Hepatocyte (in vitro differentiated cells): ENCODE data around the gene CUX1. TPM values are rescaled to one million over a fixed set of nuclear protein-coding genes. Genes with fewer than 3 reads are reported as not detected.
A peak's percentile ranks its signal among the peaks of the same experiment; 100 is the strongest.
"Not testable (repeated sequence)": the region's sequence is repeated elsewhere in the genome, so short reads cannot be mapped to it uniquely, and the experiment has no call there.

Source experiments
- DNase-seq: peaks from one replicate; pipeline ENCODE4 v3.0.0-alpha.2; 2016; ENCODE audit warnings: low spot score
- H2AFZ ChIP-seq: fragments of 200-600 bp; sonication (generic); 2 replicates; pipeline ENCODE4 v1.6.0; 2016; ENCODE audit warnings: antibody characterized with exemption, mild to moderate bottlenecking
- H3K27ac ChIP-seq: fragments of 200-600 bp; sonication (generic); 2 replicates; pipeline ENCODE4 v1.5.1; 2016; ENCODE audit warnings: mild to moderate bottlenecking
- H3K27me3 ChIP-seq: fragments of 200-600 bp; sonication (generic); 2 replicates; pipeline ENCODE4 v1.6.1; 2016
- H3K36me3 ChIP-seq: fragments of 200-600 bp; sonication (generic); replicated peaks from 2 replicates; pipeline ENCODE4 v1.5.1; 2016; ENCODE audit warnings: low read depth; ENCODE audit not compliant: insufficient read depth
- H3K4me1 ChIP-seq: fragments of 200-600 bp; sonication (generic); 2 replicates; pipeline ENCODE4 v1.5.1; 2016; ENCODE audit warnings: mild to moderate bottlenecking, moderate library complexity; ENCODE audit not compliant: insufficient read depth
- H3K4me2 ChIP-seq: fragments of 200-600 bp; sonication (generic); 2 replicates; pipeline ENCODE4 v1.6.0; 2016
- H3K4me3 ChIP-seq: fragments of 200-600 bp; sonication (generic); 2 replicates; pipeline ENCODE4 v1.5.1; 2016; ENCODE audit warnings: mild to moderate bottlenecking
- H3K79me2 ChIP-seq: fragments of 200-600 bp; sonication (generic); 2 replicates; pipeline ENCODE4 v1.6.0; 2017; ENCODE audit warnings: mild to moderate bottlenecking
- H3K9me2 ChIP-seq: fragments of 200-600 bp; sonication (generic); replicated peaks from 2 replicates; pipeline ENCODE4 v1.6.0; 2017; ENCODE audit warnings: mild to moderate bottlenecking; ENCODE audit not compliant: insufficient read depth
- H3K9me3 ChIP-seq: fragments of 200-600 bp; sonication (generic); 2 replicates; pipeline ENCODE4 v1.5.1; 2016; ENCODE audit warnings: low read depth, mild to moderate bottlenecking
- H4K20me1 ChIP-seq: fragments of 200-600 bp; sonication (generic); 2 replicates; pipeline ENCODE4 v1.6.0; 2016; ENCODE audit warnings: mild to moderate bottlenecking; ENCODE audit not compliant: insufficient read depth, poor library complexity, severe bottlenecking
- CTCF ChIP-seq: fragments of 200-600 bp; sonication (generic); IDR thresholded peaks from 2 replicates; pipeline ENCODE4 v1.5.1; 2016; ENCODE audit warnings: antibody characterized with exemption, mild to moderate bottlenecking; ENCODE audit not compliant: poor library complexity
- EZH2 ChIP-seq: fragments of 200-600 bp; sonication (generic); IDR thresholded peaks from 2 replicates; pipeline ENCODE4 v1.6.1; 2016; ENCODE audit warnings: antibody characterized with exemption, mild to moderate bottlenecking, borderline replicate concordance
- EZH2phosphoT487 ChIP-seq: fragments of 200-600 bp; sonication (generic); IDR thresholded peaks from one replicate; pipeline ENCODE4 v1.6.1; 2018; ENCODE audit warnings: antibody characterized with exemption, mild to moderate bottlenecking, low read depth, moderate library complexity; ENCODE audit not compliant: unreplicated experiment, severe bottlenecking
- WGBS: methylation state at CpG from one replicate; pipeline ENCODE4 v1.1.6; 2016; ENCODE audit warnings: low lambda C conversion rate; ENCODE audit errors: missing lambda C conversion rate; 5-methylcytosine and 5-hydroxymethylcytosine counted together
- polyA plus RNA-seq: library from polyadenylated mRNA; unstranded; fragments of >200 nt; fragmentation: Nextera tagmentation; extraction: Ambion mirVana; gene quantifications from 2 replicates; pipeline ENCODE4 v1.2.1, GENCODE V29; 2016
- total RNA-seq: library from RNA; depleted of rRNA; stranded (reverse); fragments of >200 nt; gene quantifications from 2 replicates; pipeline ENCODE4 v1.2.3, GENCODE V29; 2014

Gene CUX1
- total and polyA plus RNA-seq, 2 experiments from 2014 or later = 60.1 to 76.8 TPM

GRCh38 chr7:101882595-101883564, 65.5 kb downstream of the CUX1 start:
- H3K4me2 ChIP-seq = peak overlapping the region; percentile 50
- H2AFZ ChIP-seq = no peak overlapping the region
- no peaks in the 10 kb centered on the region for H3K9me2 ChIP-seq
- H3K27me3 ChIP-seq = no peaks in the 10 kb centered on the region
- peaks cover 46% of the 10 kb centered on the region for H3K4me1 ChIP-seq
- WGBS = 23% methylated on average over 18 of the region's 18 CpGs
- no peak overlapping the region for H3K4me3 ChIP-seq
- DNase-seq = peak; percentile 94
- peak overlapping the region; percentile 91 for H3K27ac ChIP-seq
- H3K36me3 ChIP-seq = no peaks in the 10 kb centered on the region
- peaks cover 87% of the 10 kb centered on the region for H3K79me2 ChIP-seq
- TF ChIP-seq CTCF (no peak), EZH2 (no peak), EZH2phosphoT487 (no peak)
- H4K20me1 ChIP-seq = peaks cover 19% of the 10 kb centered on the region
- no peaks in the 10 kb centered on the region for H3K9me3 ChIP-seq

GRCh38 chr7:101884671-101885596, 67.5 kb downstream of the CUX1 start:
- Histone ChIP-seq H3K4me3 (no peak overlapping the region), H3K27me3 (no peaks in the 10 kb centered on the region), H3K4me1 (peaks cover 46% of the 10 kb centered on the region), H3K9me3 (no peaks in the 10 kb centered on the region), H3K9me2 (no peaks in the 10 kb centered on the region), H4K20me1 (peaks cover 23% of the 10 kb centered on the region), H3K36me3 (no peaks in the 10 kb centered on the region), H2AFZ (no peak overlapping the region), H3K79me2 (peaks cover 87% of the 10 kb centered on the region), H3K4me2 (no peak overlapping the region), H3K27ac (peak overlapping the region; percentile 91)
- TF ChIP-seq EZH2 (no peak), EZH2phosphoT487 (no peak), CTCF (no peak)
- no peak for DNase-seq
- 64% methylated on average over 13 of the region's 13 CpGs for WGBS

- H3K36me3 ChIP-seq = no peaks in the 10 kb centered on the region
- WGBS = 92% methylated on average over 12 of the region's 12 CpGs
- DNase-seq = no peak
Observed at GRCh38 chr7:101885597-101885955, 68.2 kb downstream of the CUX1 start.

GRCh38 chr7:101887352-101887751, 69.9 kb downstream of the CUX1 start:
- not testable (repeated sequence) for H3K36me3 ChIP-seq, H3K9me2 ChIP-seq, H3K27me3 ChIP-seq, H3K27ac ChIP-seq, H3K4me3 ChIP-seq, H2AFZ ChIP-seq, DNase-seq, H3K9me3 ChIP-seq, H3K4me2 ChIP-seq
- Histone ChIP-seq H3K79me2 (peaks cover 90% of the 10 kb centered on the region), H3K4me1 (peaks cover 29% of the 10 kb centered on the region), H4K20me1 (peaks cover 40% of the 10 kb centered on the region)
- WGBS = 97% methylated on average over 4 of the region's 4 CpGs

More at GRCh38 chr7:101885597-101885955, 68.2 kb downstream of the CUX1 start:
- H3K27ac ChIP-seq = peak overlapping the region; percentile 91
- H3K9me3 ChIP-seq = no peaks in the 10 kb centered on the region
- H3K4me1 ChIP-seq = peaks cover 40% of the 10 kb centered on the region
- H3K79me2 ChIP-seq = peaks cover 87% of the 10 kb centered on the region
- no peak overlapping the region for H3K4me2 ChIP-seq
- peaks cover 29% of the 10 kb centered on the region for H4K20me1 ChIP-seq
- H3K4me3 ChIP-seq = no peak overlapping the region
- H3K27me3 ChIP-seq = no peaks in the 10 kb centered on the region
- no peak for TF ChIP-seq EZH2phosphoT487
- TF ChIP-seq CTCF = no peak
- TF ChIP-seq EZH2 = no peak
- H2AFZ ChIP-seq = no peak overlapping the region
- no peaks in the 10 kb centered on the region for H3K9me2 ChIP-seq

GRCh38 chr7:101888564-101888963, 71.1 kb downstream of the CUX1 start:
- Histone ChIP-seq H3K4me1 (peaks cover 26% of the 10 kb centered on the region), H3K79me2 (peaks cover 99% of the 10 kb centered on the region), H4K20me1 (peaks cover 49% of the 10 kb centered on the region)
- not testable (repeated sequence) for DNase-seq, H3K9me2 ChIP-seq, H3K27ac ChIP-seq, H3K9me3 ChIP-seq, H3K4me2 ChIP-seq, H2AFZ ChIP-seq, H3K36me3 ChIP-seq, H3K27me3 ChIP-seq, H3K4me3 ChIP-seq
- 99% methylated on average over 3 of the region's 3 CpGs for WGBS
